Thoracic aorta (tissue), 2 donors: ENCODE results near the gene NMRAL1. TPM values are rescaled to one million over a fixed set of nuclear protein-coding genes. Genes with fewer than 3 reads are reported as not detected.

Experiments used
- ATAC-seq: fragments of 150-250 bp; one replicate; pipeline ENCODE4 v1.8.0; 2017; ENCODE audit warnings: low read depth; ENCODE audit not compliant: insufficient number of reproducible peaks, low FRiP score
- DNase-seq: peaks from one replicate; pipeline ENCODE4 v3.0.0-alpha.2; 2020; ENCODE audit warnings: low spot score
- H3K27ac ChIP-seq, 2 donors: fragments of 200-600 bp; sonication (generic); 1 replicate in 1 of 2; 2 replicates in 1 of 2; pipeline ENCODE4 v1.5.1; 2016; ENCODE audit warnings: mild to moderate bottlenecking in 2 of 2, moderate library complexity in 2 of 2
- H3K27me3 ChIP-seq: fragments of 200-600 bp; sonication (generic); replicated peaks from 2 replicates; pipeline ENCODE4 v1.6.0; 2016; ENCODE audit warnings: mild to moderate bottlenecking; ENCODE audit not compliant: insufficient read depth
- H3K36me3 ChIP-seq: fragments of 200-600 bp; sonication (generic); one replicate; pipeline ENCODE4 v1.5.1; 2016
- H3K4me1 ChIP-seq, 2 donors: fragments of 200-600 bp; sonication (generic); 1 replicate in 1 of 2; 2 replicates in 1 of 2; pipeline versions ENCODE4 v1.5.1 to v1.6.0; 2016; ENCODE audit warnings: low read depth in 2 of 2, mild to moderate bottlenecking in 1 of 2; ENCODE audit not compliant: control insufficient read depth in 1 of 2
- H3K4me3 ChIP-seq: fragments of 200-600 bp; sonication (generic); 2 replicates; pipeline ENCODE4 v1.5.1; 2016; ENCODE audit warnings: mild to moderate bottlenecking
- H3K9me3 ChIP-seq: fragments of 200-600 bp; sonication (generic); 2 replicates; pipeline ENCODE4 v1.5.1; 2016
- total RNA-seq, 2 donors: library from RNA; depleted of rRNA; stranded (reverse); fragments of >200 nt; gene quantifications; one replicate each; pipeline versions ENCODE4 v1.1.0 to v1.2.3, GENCODE V29; 2016
- TF ChIP-seq, protein P1 (sequence below): fragments of 200-600 bp; sonication (generic); IDR thresholded peaks from one replicate; pipeline ENCODE4 v1.5.1; 2019; ENCODE audit warnings: antibody characterized with exemption

The NMRAL1 gene
- total RNA-seq, 2 donors from 2014 or later, result 22.8 to 23.3 TPM

GRCh38 chr16:4426021-4426684 lies 48.3 kb downstream of the NMRAL1 start:
- no peaks in the 10 kb centered on the region for H3K36me3 ChIP-seq
- H3K9me3 ChIP-seq, result no peaks in the 10 kb centered on the region
- H3K4me1 ChIP-seq, result peaks cover 11 to 26% of the 10 kb centered on the region in 2 donors
- no peaks in the 10 kb centered on the region for H3K27me3 ChIP-seq
- no peak for ATAC-seq
- DNase-seq, result no peak
- TF ChIP-seq, protein P1, sequence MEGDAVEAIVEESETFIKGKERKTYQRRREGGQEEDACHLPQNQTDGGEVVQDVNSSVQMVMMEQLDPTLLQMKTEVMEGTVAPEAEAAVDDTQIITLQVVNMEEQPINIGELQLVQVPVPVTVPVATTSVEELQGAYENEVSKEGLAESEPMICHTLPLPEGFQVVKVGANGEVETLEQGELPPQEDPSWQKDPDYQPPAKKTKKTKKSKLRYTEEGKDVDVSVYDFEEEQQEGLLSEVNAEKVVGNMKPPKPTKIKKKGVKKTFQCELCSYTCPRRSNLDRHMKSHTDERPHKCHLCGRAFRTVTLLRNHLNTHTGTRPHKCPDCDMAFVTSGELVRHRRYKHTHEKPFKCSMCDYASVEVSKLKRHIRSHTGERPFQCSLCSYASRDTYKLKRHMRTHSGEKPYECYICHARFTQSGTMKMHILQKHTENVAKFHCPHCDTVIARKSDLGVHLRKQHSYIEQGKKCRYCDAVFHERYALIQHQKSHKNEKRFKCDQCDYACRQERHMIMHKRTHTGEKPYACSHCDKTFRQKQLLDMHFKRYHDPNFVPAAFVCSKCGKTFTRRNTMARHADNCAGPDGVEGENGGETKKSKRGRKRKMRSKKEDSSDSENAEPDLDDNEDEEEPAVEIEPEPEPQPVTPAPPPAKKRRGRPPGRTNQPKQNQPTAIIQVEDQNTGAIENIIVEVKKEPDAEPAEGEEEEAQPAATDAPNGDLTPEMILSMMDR, result no peak
- H3K27ac ChIP-seq, result peak overlapping the region; percentile 92 to 96
- peak overlapping the region; percentile 84 for H3K4me3 ChIP-seq

DNA sequence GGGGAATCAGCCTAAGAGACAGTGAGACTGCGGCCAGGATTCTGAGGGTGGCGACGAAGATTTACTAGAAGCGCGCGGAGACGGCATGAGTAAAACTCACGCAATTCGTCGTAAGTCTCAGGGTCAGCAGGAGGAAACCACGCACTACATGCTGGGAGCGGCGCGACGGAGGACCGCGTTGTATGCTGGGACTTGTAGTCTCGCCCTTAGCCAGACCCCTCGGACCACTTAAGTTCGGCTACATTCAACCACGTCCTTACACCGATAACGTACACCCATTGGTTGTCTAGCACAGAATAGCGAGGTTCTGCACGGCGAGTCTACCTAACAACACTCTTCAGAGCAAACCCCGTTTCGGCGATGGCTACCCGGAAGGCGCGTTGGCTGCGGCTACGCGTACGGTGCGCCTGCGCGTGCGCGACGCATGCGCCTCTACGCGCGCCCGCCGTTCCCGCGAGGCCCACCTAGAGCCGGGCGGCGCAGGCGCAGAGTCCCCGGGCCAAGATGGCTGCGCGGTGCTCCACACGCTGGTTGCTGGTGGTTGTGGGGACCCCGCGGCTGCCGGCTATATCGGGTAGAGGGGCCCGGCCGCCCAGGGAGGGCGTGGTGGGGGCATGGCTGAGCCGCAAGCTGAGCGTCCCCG lies 48.9 kb downstream of the NMRAL1 start, which contains the start of gene DNAJA3:
DNAJA3 (plus strand) TSS at position 491 of the 643 bp plus-strand sequence; CDS start at position 505, 14 bp downstream.
- TF ChIP-seq, protein P1, result no peak
- Histone ChIP-seq H3K4me3 (peak within 1 kb of the TSS; percentile 84), H3K27ac (peak within 1 kb of the TSS; percentile 92 to 96), H3K36me3 (no peaks in the 10 kb centered on the region), H3K9me3 (no peaks in the 10 kb centered on the region), H3K27me3 (no peaks in the 10 kb centered on the region), H3K4me1 (peaks cover 11 to 26% of the 10 kb centered on the region in 2 donors)
- peak; percentile 95 for ATAC-seq
- peak; percentile 81 for DNase-seq

- H3K4me1 ChIP-seq, result peaks cover 5 to 8% of the 10 kb centered on the region in 2 donors
- no peak overlapping the region for H3K27ac ChIP-seq
- no peak for DNase-seq
- H3K27me3 ChIP-seq, result no peaks in the 10 kb centered on the region
- no peak for ATAC-seq
- no peaks in the 10 kb centered on the region for H3K9me3 ChIP-seq
- TF ChIP-seq, protein P1, result no peak
- no peaks in the 10 kb centered on the region for H3K36me3 ChIP-seq
- H3K4me3 ChIP-seq, result no peak overlapping the region
These were observed 53.8 kb downstream of the NMRAL1 start for GRCh38 chr16:4420505-4421105.

GRCh38 chr16:4419402-4419959 lies 54.9 kb downstream of the NMRAL1 start:
- peaks cover 6 to 13% of the 10 kb centered on the region in 2 donors for H3K4me1 ChIP-seq
- no peaks in the 10 kb centered on the region for H3K36me3 ChIP-seq
- no peak overlapping the region for H3K4me3 ChIP-seq
- ATAC-seq (no peak), DNase-seq (no peak)
- no peak overlapping the region for H3K27ac ChIP-seq
- TF ChIP-seq, protein P1, result no peak
- no peaks in the 10 kb centered on the region for H3K27me3 ChIP-seq
- no peaks in the 10 kb centered on the region for H3K9me3 ChIP-seq
